PC-9 (cell line): ENCODE results near the gene ALB. TPM values are rescaled to one million over a fixed set of nuclear protein-coding genes. Genes with fewer than 3 reads are reported as not detected.

Source experiments
- BruUV-seq: library from RNA; stranded (reverse); fragments of 400-500 nt; replicated peaks from 2 replicates; lab custom pipeline; 2021; lab: Mats Ljungman, UMichigan
- CTCF ChIA-PET: fragments of 300-600 bp; sonication (Branson Sonifier 250); formaldehyde crosslinking; loops from one replicate; lab custom pipeline; 2022; ENCODE audit warnings: antibody characterized with exemption; lab: Charles Lee
- POLR2A ChIA-PET: fragments of 300-600 bp; sonication (Branson Sonifier 250); formaldehyde crosslinking; loops from one replicate; lab custom pipeline; 2022; ENCODE audit warnings: antibody characterized with exemption; ENCODE audit not compliant: unreplicated experiment; lab: Charles Lee
- DNase-seq, 2 experiments: peaks; one replicate each; pipeline versions ENCODE4 v3.0.0 to v3.0.0-alpha.2; 2015 to 2022; ENCODE audit warnings: mixed read lengths in 1 of 2
- H2AFZ ChIP-seq: fragments of 200-600 bp; sonication (generic); 2 replicates; pipeline ENCODE4 v1.8.1; 2017; ENCODE audit warnings: antibody characterized with exemption
- H3F3A ChIP-seq: fragments of 200-600 bp; sonication (generic); 2 replicates; pipeline ENCODE4 v1.8.1; 2017; ENCODE audit warnings: antibody characterized with exemption, mild to moderate bottlenecking, low read depth; ENCODE audit not compliant: insufficient read depth
- H3K27ac ChIP-seq: fragments of 200-600 bp; sonication (generic); 2 replicates; pipeline ENCODE4 v1.6.1; 2016; ENCODE audit warnings: mixed run types
- H3K27me3 ChIP-seq: fragments of 200-600 bp; sonication (generic); 2 replicates; pipeline ENCODE4 v1.6.1; 2016; ENCODE audit warnings: low read depth, mixed run types; ENCODE audit not compliant: insufficient read depth
- H3K36me3 ChIP-seq: fragments of 200-600 bp; sonication (generic); 2 replicates; pipeline ENCODE4 v1.6.1; 2016; ENCODE audit warnings: low read depth, mixed run types
- H3K4me1 ChIP-seq: fragments of 200-600 bp; sonication (generic); replicated peaks from 2 replicates; pipeline ENCODE4 v1.6.1; 2016; ENCODE audit warnings: mixed run types; ENCODE audit not compliant: insufficient read depth
- H3K4me2 ChIP-seq: fragments of 200-600 bp; sonication (generic); 2 replicates; pipeline ENCODE4 v1.6.1; 2017; ENCODE audit warnings: mixed run types
- H3K4me3 ChIP-seq: fragments of 200-600 bp; sonication (generic); 2 replicates; pipeline ENCODE4 v1.6.1; 2016; ENCODE audit warnings: mixed run types
- H3K79me2 ChIP-seq: fragments of 200-600 bp; sonication (generic); 2 replicates; pipeline ENCODE4 v1.6.1; 2017; ENCODE audit warnings: low read depth, mixed run types
- H3K9me2 ChIP-seq: fragments of 200-600 bp; sonication (generic); 2 replicates; pipeline ENCODE4 v1.8.1; 2017; ENCODE audit warnings: mild to moderate bottlenecking; ENCODE audit not compliant: insufficient read depth
- H3K9me3 ChIP-seq: fragments of 200-600 bp; sonication (generic); 2 replicates; pipeline ENCODE4 v1.8.1; 2016; ENCODE audit warnings: low read depth; ENCODE audit not compliant: insufficient read depth
- H4K20me1 ChIP-seq: fragments of 200-600 bp; sonication (generic); 2 replicates; pipeline ENCODE4 v1.8.1; 2017; ENCODE audit not compliant: insufficient read depth
- EZH2 ChIP-seq: fragments of 200-600 bp; sonication (generic); IDR thresholded peaks from 2 replicates; pipeline ENCODE4 v1.8.0; 2017; ENCODE audit warnings: antibody characterized with exemption, low read depth
- intact Hi-C: fragments of 100-400 bp; cut with micrococcal nuclease; formaldehyde crosslinking; loops from one replicate; pipeline ENCODE4 v1.10.0; 2022; ENCODE audit not compliant: unreplicated experiment
- total RNA-seq: library from RNA; stranded (reverse); gene quantifications from 2 replicates; pipeline ENCODE4 v1.2.3, GENCODE V29; 2021
- TF ChIP-seq, protein P1 (sequence below): fragments of 200-600 bp; sonication (generic); conservative IDR thresholded peaks from 2 replicates; pipeline ENCODE4 v1.6.1; 2017; ENCODE audit warnings: mixed run types, antibody characterized with exemption, mild to moderate bottlenecking, moderate library complexity

Gene ALB
- total RNA-seq, 1 experiment from 2014 or later: not detected

DNA sequence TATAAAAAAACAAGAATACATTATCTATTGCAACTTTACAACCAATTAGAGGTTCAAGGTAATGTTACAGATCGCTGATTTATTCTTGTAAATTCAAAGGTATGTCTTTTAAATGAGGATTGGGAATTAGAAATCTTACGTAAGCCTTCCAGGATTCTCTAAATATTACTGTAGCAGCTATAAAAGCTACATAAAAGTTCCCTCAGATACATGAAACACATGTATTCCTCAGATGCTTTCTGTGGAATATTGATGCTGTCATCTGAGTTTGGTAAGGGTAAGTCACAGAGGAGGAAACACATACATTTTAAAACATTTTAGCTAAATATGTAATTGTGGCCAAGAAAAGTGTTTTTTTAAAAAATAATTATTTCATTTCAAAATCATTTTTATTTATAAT is 35.4 kb downstream of the ALB start:
- Histone ChIP-seq H3K4me2 (no peak overlapping the region), H3K79me2 (no peaks in the 10 kb centered on the region), H3K27ac (no peak overlapping the region), H3K9me3 (no peaks in the 10 kb centered on the region; the same call in 1 of the 2 replicates), H4K20me1 (no peaks in the 10 kb centered on the region), H3K4me1 (no peaks in the 10 kb centered on the region), H3F3A (no peaks in the 10 kb centered on the region), H3K9me2 (no peaks in the 10 kb centered on the region; the same call in 1 of the 2 replicates), H2AFZ (no peak overlapping the region), H3K36me3 (no peaks in the 10 kb centered on the region), H3K27me3 (no peaks in the 10 kb centered on the region), H3K4me3 (no peak overlapping the region)
- BruUV-seq: no TSS peak
- ChIA-PET POLR2A (no interaction called here), CTCF (no interaction called here)
- intact Hi-C loops: no loop called here
- TF ChIP-seq EZH2: no peak
- TF ChIP-seq, protein P1, sequence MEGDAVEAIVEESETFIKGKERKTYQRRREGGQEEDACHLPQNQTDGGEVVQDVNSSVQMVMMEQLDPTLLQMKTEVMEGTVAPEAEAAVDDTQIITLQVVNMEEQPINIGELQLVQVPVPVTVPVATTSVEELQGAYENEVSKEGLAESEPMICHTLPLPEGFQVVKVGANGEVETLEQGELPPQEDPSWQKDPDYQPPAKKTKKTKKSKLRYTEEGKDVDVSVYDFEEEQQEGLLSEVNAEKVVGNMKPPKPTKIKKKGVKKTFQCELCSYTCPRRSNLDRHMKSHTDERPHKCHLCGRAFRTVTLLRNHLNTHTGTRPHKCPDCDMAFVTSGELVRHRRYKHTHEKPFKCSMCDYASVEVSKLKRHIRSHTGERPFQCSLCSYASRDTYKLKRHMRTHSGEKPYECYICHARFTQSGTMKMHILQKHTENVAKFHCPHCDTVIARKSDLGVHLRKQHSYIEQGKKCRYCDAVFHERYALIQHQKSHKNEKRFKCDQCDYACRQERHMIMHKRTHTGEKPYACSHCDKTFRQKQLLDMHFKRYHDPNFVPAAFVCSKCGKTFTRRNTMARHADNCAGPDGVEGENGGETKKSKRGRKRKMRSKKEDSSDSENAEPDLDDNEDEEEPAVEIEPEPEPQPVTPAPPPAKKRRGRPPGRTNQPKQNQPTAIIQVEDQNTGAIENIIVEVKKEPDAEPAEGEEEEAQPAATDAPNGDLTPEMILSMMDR: no peak
- DNase-seq: no peak

DNA sequence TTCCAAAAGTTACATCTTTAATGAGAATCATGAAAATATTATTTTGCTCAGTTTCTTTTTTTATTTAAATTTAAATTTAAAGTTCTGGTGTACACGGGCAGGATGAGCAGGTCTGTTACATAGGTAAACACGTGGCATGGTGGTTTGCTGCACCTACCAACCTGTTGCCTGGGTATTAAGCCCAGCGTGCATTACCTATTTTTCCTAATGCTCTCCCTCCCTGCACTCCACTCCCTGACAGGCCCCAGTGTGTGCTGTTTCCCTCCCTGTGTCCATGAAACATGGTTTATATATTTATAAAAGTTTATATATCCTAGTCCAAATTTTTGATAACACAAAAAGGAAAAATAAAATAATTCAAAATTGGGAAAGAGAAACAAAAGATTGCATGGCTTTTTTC is 35.9 kb downstream of the ALB start:
- Histone ChIP-seq H3K9me3 (no peaks in the 10 kb centered on the region; the same call in 1 of the 2 replicates), H3K27me3 (no peaks in the 10 kb centered on the region), H2AFZ (no peak overlapping the region), H3K4me3 (no peak overlapping the region), H3F3A (no peaks in the 10 kb centered on the region), H3K4me2 (no peak overlapping the region), H3K27ac (no peak overlapping the region), H3K9me2 (no peaks in the 10 kb centered on the region; the same call in 1 of the 2 replicates), H3K4me1 (no peaks in the 10 kb centered on the region), H3K79me2 (no peaks in the 10 kb centered on the region), H3K36me3 (no peaks in the 10 kb centered on the region), H4K20me1 (no peaks in the 10 kb centered on the region)
- BruUV-seq: no TSS peak
- intact Hi-C loops: no loop called here
- TF ChIP-seq, protein P1: no peak
- TF ChIP-seq EZH2: no peak
- ChIA-PET POLR2A (no interaction called here), CTCF (no interaction called here)
- DNase-seq: no peak

DNA sequence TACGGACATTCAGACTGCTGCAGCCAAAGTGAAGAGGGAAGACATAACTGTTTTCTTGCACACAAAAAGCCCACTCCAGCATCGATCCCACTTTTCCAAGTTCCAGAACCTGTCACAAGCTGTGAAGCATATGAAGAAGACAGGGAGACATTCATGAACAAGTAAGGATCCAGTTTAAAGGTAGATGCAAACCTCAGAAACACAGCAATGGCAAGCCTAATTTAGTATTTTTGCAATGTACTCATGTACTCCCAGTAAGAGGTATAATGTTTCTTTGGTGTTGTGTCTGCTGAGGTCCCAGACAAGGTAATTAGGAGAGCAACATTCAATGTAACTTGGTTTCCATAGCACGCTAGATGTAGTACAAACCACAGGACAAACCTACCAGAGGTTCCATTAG is 36.6 kb downstream of the ALB start:
- TF ChIP-seq, protein P1: no peak
- no peak for TF ChIP-seq EZH2
- Histone ChIP-seq H3F3A (no peaks in the 10 kb centered on the region), H3K79me2 (no peaks in the 10 kb centered on the region), H3K4me3 (no peak overlapping the region), H3K4me2 (no peak overlapping the region), H3K36me3 (no peaks in the 10 kb centered on the region), H4K20me1 (no peaks in the 10 kb centered on the region), H3K27me3 (no peaks in the 10 kb centered on the region), H3K9me2 (no peaks in the 10 kb centered on the region; the same call in 1 of the 2 replicates), H2AFZ (no peak overlapping the region), H3K9me3 (no peaks in the 10 kb centered on the region; the same call in 1 of the 2 replicates), H3K27ac (no peak overlapping the region), H3K4me1 (no peaks in the 10 kb centered on the region)
- ChIA-PET CTCF (no interaction called here), POLR2A (no interaction called here)
- intact Hi-C loops: no loop called here
- BruUV-seq: no TSS peak
- DNase-seq: no peak
